SK-N-SH (cell line): ENCODE data around the gene POMC.

ENCODE experiments used
- CHD2 ChIP-seq: fragments of 150-350 bp; IDR thresholded peaks from 2 replicates; pipeline ENCODE4 v1.6.1; 2018; ENCODE audit warnings: low read length; ENCODE audit not compliant: partially characterized antibody
- CTCF ChIP-seq: fragments of 200-600 bp; sonication (generic); IDR thresholded peaks from 2 replicates; pipeline ENCODE4 v1.6.1; 2017; ENCODE audit warnings: antibody characterized with exemption, mild to moderate bottlenecking, moderate library complexity
- ELF1 ChIP-seq: IDR thresholded peaks from 2 replicates; pipeline ENCODE4 v1.4.0; 2012
- EP300 ChIP-seq, 2 experiments: IDR thresholded peaks; 2 replicates each; pipeline versions ENCODE4 v1.4.0 to v1.6.1; 2012; ENCODE audit warnings: borderline replicate concordance in 1 of 2, low read depth in 1 of 2, low read length in 1 of 2
- EZH2phosphoT487 ChIP-seq: fragments of 200-600 bp; sonication (generic); IDR thresholded peaks from 2 replicates; pipeline ENCODE4 v1.6.1; 2017; ENCODE audit warnings: low read depth, mixed run types, mild to moderate bottlenecking, antibody characterized with exemption, moderate library complexity, borderline replicate concordance
- MAX ChIP-seq: IDR thresholded peaks from 2 replicates; pipeline ENCODE4 v1.4.0; 2012; ENCODE audit warnings: low read depth
- PBX3 ChIP-seq: IDR thresholded peaks from 2 replicates; pipeline ENCODE4; 2012
- POLR2AphosphoS5 ChIP-seq: IDR thresholded peaks from 2 replicates; pipeline ENCODE4 v1.6.1; 2012; ENCODE audit warnings: low read depth, low read length
- RAD21 ChIP-seq: IDR thresholded peaks from 2 replicates; pipeline ENCODE4 v1.6.1; 2012; ENCODE audit warnings: mild to moderate bottlenecking, low read length
- RFX5 ChIP-seq: IDR thresholded peaks from 2 replicates; pipeline ENCODE4 v1.6.1; 2012; ENCODE audit warnings: mild to moderate bottlenecking, improper control_type of control experiment, low read length
- TAF1 ChIP-seq: IDR thresholded peaks from 2 replicates; pipeline ENCODE4 v1.6.1; 2012; ENCODE audit warnings: low read depth, mild to moderate bottlenecking, low read length, moderate library complexity, borderline replicate concordance

DNA sequence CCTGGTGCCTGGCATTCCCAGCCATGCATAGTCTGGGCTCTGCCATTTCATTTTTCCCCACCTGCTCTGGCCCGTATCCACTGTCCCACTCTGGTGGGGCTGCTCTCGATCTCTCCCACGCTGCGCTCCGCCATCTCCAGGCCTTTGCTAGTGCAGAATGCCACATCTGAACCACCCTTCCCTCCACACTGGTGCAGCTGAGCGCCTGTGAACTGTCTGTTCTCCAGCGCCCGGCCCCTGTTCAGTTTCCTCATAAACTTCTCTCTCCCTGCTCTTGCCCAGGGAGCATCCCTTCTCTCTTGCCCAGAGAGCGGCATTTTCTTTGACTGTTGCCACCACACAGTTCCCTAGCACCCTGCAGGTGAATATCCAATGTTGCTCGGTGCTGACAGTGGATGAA is 21.5 kb downstream of the POMC start:
- TF ChIP-seq MAX (no peak), CHD2 (no peak), ELF1 (no peak), EZH2phosphoT487 (no peak), CTCF (no peak), RAD21 (no peak), EP300 (IDR thresholded peaks at IDR 0.05; ENCODE audit: borderline replicate concordance in 1 of 2, low read depth in 1 of 2, low read length in 1 of 2) (no peak), RFX5 (no peak), POLR2AphosphoS5 (no peak), PBX3 (no peak), TAF1 (no peak)
